Renal cortical epithelial cell (primary cell): ENCODE results near the gene PFKP. TPM values are rescaled to one million over a fixed set of nuclear protein-coding genes. Genes with fewer than 3 reads are reported as not detected.
"Not testable (repeated sequence)": the region's sequence is repeated elsewhere in the genome, so short reads cannot be mapped to it uniquely, and the experiment has no call there.

Experiments
- DNase-seq: peaks from one replicate; pipeline ENCODE4 v3.0.0-alpha.2; 2011; ENCODE audit warnings: low read depth
- total RNA-seq: library from RNA; depleted of rRNA; stranded (reverse); fragments of >200 nt; gene quantifications from 2 replicates; pipeline ENCODE4 v1.2.3, GENCODE V29; 2014

PFKP gene
- total RNA-seq, 1 donor from 2014 or later, result 565 TPM

- no peak for DNase-seq
These were observed 87.3 kb downstream of the PFKP start for GRCh38 chr10:3154666-3155065.

- DNase-seq, result no peak
These were observed 91.8 kb downstream of the PFKP start for GRCh38 chr10:3159152-3159551.

- DNase-seq, result no peak
These were observed 95.2 kb downstream of the PFKP start for GRCh38 chr10:3162533-3162932.

- no peak for DNase-seq
These were observed 96.5 kb downstream of the PFKP start for GRCh38 chr10:3163879-3164278.

GRCh38 chr10:3165196-3165595 is 97.8 kb downstream of the PFKP start:
- peak; percentile 69 for DNase-seq

GRCh38 chr10:3166496-3167290 is 99.3 kb downstream of the PFKP start:
- no peak for DNase-seq

GRCh38 chr10:3167611-3168330 is 100.4 kb downstream of the PFKP start:
- DNase-seq, result no peak

- DNase-seq, result no peak
These were observed 101.9 kb downstream of the PFKP start for GRCh38 chr10:3169271-3169670.

GRCh38 chr10:3169673-3170072 is 102.3 kb downstream of the PFKP start:
- no peak for DNase-seq

GRCh38 chr10:3171488-3171887 is 104.1 kb downstream of the PFKP start:
- DNase-seq, result not testable (repeated sequence)

GRCh38 chr10:3172081-3172445 is 104.7 kb downstream of the PFKP start:
- DNase-seq, result peak; percentile 66

- DNase-seq, result peak; percentile 96
These were observed 105.3 kb downstream of the PFKP start, which contains the start of gene PITRM1 for GRCh38 chr10:3172446-3173170. TSS of gene PITRM1 (minus strand) at chr10:3172782. CDS start at chr10:3172772, 10 bp downstream.

GRCh38 chr10:3173171-3173878 is 106.0 kb downstream of the PFKP start:
- DNase-seq, result no peak

GRCh38 chr10:3178042-3178441 is 110.7 kb downstream of the PFKP start:
- DNase-seq, result no peak

GRCh38 chr10:3179174-3179573 is 111.8 kb downstream of the PFKP start:
- no peak for DNase-seq

GRCh38 chr10:3180355-3181025 is 113.1 kb downstream of the PFKP start:
- no peak for DNase-seq

- DNase-seq, result no peak
These were observed 118.0 kb downstream of the PFKP start for GRCh38 chr10:3185386-3185785.

- DNase-seq, result no peak
These were observed 119.0 kb downstream of the PFKP start for GRCh38 chr10:3186368-3186767.
